Stimulated activated CD4-positive, alpha-beta T cell treated with anti-CD3 and anti-CD28 coated beads, TNF-alpha, amount 100 ng/mL, for 24 hours (primary cell): ENCODE data around the gene AJAP1.

Experiments used
- DNase-seq, 3 experiments: peaks; one replicate each; pipeline ENCODE4 v3.0.0-alpha.2; 2020; ENCODE audit warnings: low read depth in 3 of 3

Gene AJAP1

GRCh38 chr1:4682607-4683220 is 28.3 kb downstream of the AJAP1 start:
- no peak for DNase-seq

GRCh38 chr1:4684136-4684535 is 29.7 kb downstream of the AJAP1 start:
- no peak for DNase-seq

- no peak for DNase-seq
These were observed 30.6 kb downstream of the AJAP1 start for GRCh38 chr1:4684864-4685522.

GRCh38 chr1:4685523-4685865 is 31.1 kb downstream of the AJAP1 start:
- no peak for DNase-seq

GRCh38 chr1:4687943-4688342 is 33.5 kb downstream of the AJAP1 start:
- DNase-seq, result no peak

- no peak for DNase-seq
These were observed 35.0 kb downstream of the AJAP1 start for GRCh38 chr1:4689271-4689935.

GRCh38 chr1:4689941-4690635 is 35.7 kb downstream of the AJAP1 start:
- no peak for DNase-seq

- DNase-seq, result no peak
These were observed 36.7 kb downstream of the AJAP1 start for GRCh38 chr1:4690951-4691675.

- no peak for DNase-seq
These were observed 37.5 kb downstream of the AJAP1 start for GRCh38 chr1:4691766-4692405.

- no peak for DNase-seq
These were observed 38.0 kb downstream of the AJAP1 start for GRCh38 chr1:4692437-4692836.

GRCh38 chr1:4693331-4693730 is 38.9 kb downstream of the AJAP1 start:
- no peak for DNase-seq

- no peak for DNase-seq
These were observed 39.5 kb downstream of the AJAP1 start for GRCh38 chr1:4693891-4694290.

GRCh38 chr1:4694492-4694891 is 40.1 kb downstream of the AJAP1 start:
- no peak for DNase-seq

- DNase-seq, result no peak
These were observed 40.8 kb downstream of the AJAP1 start for GRCh38 chr1:4695241-4695640.

- no peak for DNase-seq
These were observed 41.8 kb downstream of the AJAP1 start for GRCh38 chr1:4696161-4696745.

GRCh38 chr1:4696753-4697152 is 42.3 kb downstream of the AJAP1 start:
- no peak for DNase-seq

- no peak for DNase-seq
These were observed 43.4 kb downstream of the AJAP1 start for GRCh38 chr1:4697801-4698200.

GRCh38 chr1:4698911-4699310 is 44.5 kb downstream of the AJAP1 start:
- no peak for DNase-seq

- no peak for DNase-seq
These were observed 45.2 kb downstream of the AJAP1 start for GRCh38 chr1:4699376-4700301.

- no peak for DNase-seq
These were observed 46.4 kb downstream of the AJAP1 start for GRCh38 chr1:4700801-4701200.
